Gastroesophageal sphincter (tissue), 4 donors: ENCODE results near the gene ZNF774. TPM values are rescaled to one million over a fixed set of nuclear protein-coding genes. Genes with fewer than 3 reads are reported as not detected.

Source experiments
- ATAC-seq: fragments of 150-250 bp; one replicate; pipeline ENCODE4 v1.9.1; 2016; ENCODE audit warnings: mild to moderate bottlenecking, moderate library complexity
- H3K27ac ChIP-seq, 4 donors: fragments of 200-600 bp; sonication (generic) in 3 of 4; 1 replicate in 3 of 4; 2 replicates in 1 of 4; pipeline ENCODE4 v1.5.1; 2016 to 2019
- H3K27me3 ChIP-seq: fragments of 200-600 bp; sonication (generic); one replicate; pipeline ENCODE4 v1.5.1; 2019
- H3K36me3 ChIP-seq, 2 donors: fragments of 200-600 bp; sonication (generic); one replicate each; pipeline ENCODE4 v1.5.1; 2019; ENCODE audit warnings: control low read depth in 1 of 2
- H3K4me1 ChIP-seq, 3 donors: fragments of 200-600 bp; sonication (generic); 1 replicate in 2 of 3; 2 replicates in 1 of 3; pipeline ENCODE4 v1.5.1; 2016 to 2019; ENCODE audit warnings: control low read depth in 2 of 3
- H3K4me3 ChIP-seq, 2 donors: fragments of 200-600 bp; sonication (generic); one replicate each; pipeline ENCODE4 v1.5.1; 2019; ENCODE audit warnings: mild to moderate bottlenecking in 1 of 2, moderate library complexity in 1 of 2
- H3K9me3 ChIP-seq, 3 donors: fragments of 200-600 bp; sonication (generic); one replicate each; pipeline ENCODE4 v1.5.1; 2017 to 2019; ENCODE audit warnings: control low read depth in 2 of 3
- EP300 ChIP-seq: sonication (generic); formaldehyde crosslinking; IDR thresholded peaks from one replicate; pipeline ENCODE4 v1.6.1; 2017; ENCODE audit warnings: antibody characterized with exemption, mild to moderate bottlenecking
- POLR2A ChIP-seq, 2 donors: fragments of 450-650 bp; IDR thresholded peaks; one replicate each; pipeline ENCODE4 v1.6.1; 2017; ENCODE audit warnings: antibody characterized with exemption in 2 of 2, mild to moderate bottlenecking in 2 of 2, moderate library complexity in 1 of 2
- POLR2AphosphoS5 ChIP-seq: sonication (generic); formaldehyde crosslinking; IDR thresholded peaks from one replicate; pipeline ENCODE4 v1.6.1; 2017; ENCODE audit warnings: antibody characterized with exemption
- WGBS, 2 donors: methylation state at CpG; one replicate each; pipeline ENCODE4 v1.1.5; 2018; ENCODE audit warnings: low coverage in 1 of 2; 5-methylcytosine and 5-hydroxymethylcytosine counted together
- total RNA-seq, 4 donors: library from RNA; depleted of rRNA; stranded (reverse); fragments of >200 nt; gene quantifications; one replicate each; pipeline ENCODE4 v1.1.0, GENCODE V29; 2016
- TF ChIP-seq, protein P1 (sequence below), 4 experiments: fragments of 200-600 bp in 2 of 4; fragments of 450-650 bp in 2 of 4; sonication (generic) in 1 of 4; IDR thresholded peaks; one replicate each; pipeline ENCODE4 v1.5.1; 2017 to 2019; ENCODE audit warnings: antibody characterized with exemption in 4 of 4, mild to moderate bottlenecking in 2 of 4, moderate library complexity in 2 of 4

Gene ZNF774
- total RNA-seq, 4 donors from 2014 or later: 0.78 to 17.2 (median 1.1) TPM

DNA sequence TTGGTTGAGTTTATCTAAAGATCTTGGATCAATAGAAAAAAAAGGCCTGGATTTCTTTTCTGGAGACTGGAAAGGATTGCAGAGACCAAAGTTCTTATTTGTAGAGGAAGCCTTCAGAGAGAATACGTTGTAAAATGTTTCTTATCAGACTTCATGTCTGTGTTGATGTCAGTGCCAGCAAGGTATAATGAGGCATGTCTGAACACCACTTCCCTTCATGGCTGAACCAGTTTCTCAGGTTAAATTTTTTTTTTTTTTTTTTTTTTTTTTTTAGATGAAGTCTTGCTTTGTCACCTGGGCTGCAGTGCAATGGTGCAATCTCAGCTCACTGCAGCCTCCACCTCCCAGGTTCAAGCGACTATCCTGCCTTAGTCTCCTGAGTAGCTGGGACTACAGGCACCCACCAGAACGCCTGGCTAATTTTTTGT is 17.8 kb upstream of the ZNF774 start:
- no peaks in the 10 kb centered on the region for H3K4me1 ChIP-seq
- no peaks in the 10 kb centered on the region for H3K27me3 ChIP-seq
- ATAC-seq: no peak
- no peak overlapping the region for H3K4me3 ChIP-seq
- 83 to 85% methylated on average over 1 to 3 of the region's 3 CpGs for WGBS, 2 donors
- no peaks in the 10 kb centered on the region for H3K9me3 ChIP-seq
- no peaks in the 10 kb centered on the region for H3K36me3 ChIP-seq
- no peak overlapping the region for H3K27ac ChIP-seq
- TF ChIP-seq POLR2AphosphoS5 (no peak), POLR2A (IDR thresholded peaks at IDR 0.05) (no peak), EP300 (no peak)
- TF ChIP-seq, protein P1, sequence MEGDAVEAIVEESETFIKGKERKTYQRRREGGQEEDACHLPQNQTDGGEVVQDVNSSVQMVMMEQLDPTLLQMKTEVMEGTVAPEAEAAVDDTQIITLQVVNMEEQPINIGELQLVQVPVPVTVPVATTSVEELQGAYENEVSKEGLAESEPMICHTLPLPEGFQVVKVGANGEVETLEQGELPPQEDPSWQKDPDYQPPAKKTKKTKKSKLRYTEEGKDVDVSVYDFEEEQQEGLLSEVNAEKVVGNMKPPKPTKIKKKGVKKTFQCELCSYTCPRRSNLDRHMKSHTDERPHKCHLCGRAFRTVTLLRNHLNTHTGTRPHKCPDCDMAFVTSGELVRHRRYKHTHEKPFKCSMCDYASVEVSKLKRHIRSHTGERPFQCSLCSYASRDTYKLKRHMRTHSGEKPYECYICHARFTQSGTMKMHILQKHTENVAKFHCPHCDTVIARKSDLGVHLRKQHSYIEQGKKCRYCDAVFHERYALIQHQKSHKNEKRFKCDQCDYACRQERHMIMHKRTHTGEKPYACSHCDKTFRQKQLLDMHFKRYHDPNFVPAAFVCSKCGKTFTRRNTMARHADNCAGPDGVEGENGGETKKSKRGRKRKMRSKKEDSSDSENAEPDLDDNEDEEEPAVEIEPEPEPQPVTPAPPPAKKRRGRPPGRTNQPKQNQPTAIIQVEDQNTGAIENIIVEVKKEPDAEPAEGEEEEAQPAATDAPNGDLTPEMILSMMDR (IDR thresholded peaks at IDR 0.05): no peak

DNA sequence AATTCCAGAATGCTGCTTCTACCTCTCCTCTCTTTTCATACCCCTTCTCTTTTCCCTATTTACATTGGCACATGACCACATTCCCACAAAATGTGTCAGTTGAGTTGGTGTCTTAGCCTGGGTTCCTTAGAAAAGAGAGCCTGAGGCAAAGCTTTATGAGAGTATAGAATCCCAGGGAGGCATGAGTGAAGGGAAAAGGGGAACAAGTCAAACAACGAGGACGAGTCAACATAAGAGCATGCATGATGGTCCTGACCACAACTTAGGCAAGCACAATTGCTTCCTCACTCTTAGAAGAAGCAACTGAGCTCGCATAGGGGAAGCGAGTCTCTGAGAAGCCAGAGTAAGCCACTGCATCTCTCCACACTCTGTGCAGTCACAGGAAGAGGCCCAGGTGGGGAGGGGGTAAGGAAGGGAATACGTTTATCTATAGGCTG is 15.4 kb upstream of the ZNF774 start:
- Histone ChIP-seq H3K4me3 (no peak overlapping the region), H3K9me3 (no peaks in the 10 kb centered on the region), H3K27ac (no peak overlapping the region), H3K36me3 (no peaks in the 10 kb centered on the region), H3K27me3 (no peaks in the 10 kb centered on the region), H3K4me1 (no peaks in the 10 kb centered on the region)
- peak; percentile 34 for ATAC-seq
- WGBS, 2 donors: 72% methylated on average over 5 of the region's 5 CpGs; no CpG with 5 or more reads in 1 of the 2 donors
- no peak for TF ChIP-seq POLR2A (IDR thresholded peaks at IDR 0.05)
- TF ChIP-seq, protein P1 (IDR thresholded peaks at IDR 0.05): no peak
- no peak for TF ChIP-seq POLR2AphosphoS5
- TF ChIP-seq EP300: no peak

DNA sequence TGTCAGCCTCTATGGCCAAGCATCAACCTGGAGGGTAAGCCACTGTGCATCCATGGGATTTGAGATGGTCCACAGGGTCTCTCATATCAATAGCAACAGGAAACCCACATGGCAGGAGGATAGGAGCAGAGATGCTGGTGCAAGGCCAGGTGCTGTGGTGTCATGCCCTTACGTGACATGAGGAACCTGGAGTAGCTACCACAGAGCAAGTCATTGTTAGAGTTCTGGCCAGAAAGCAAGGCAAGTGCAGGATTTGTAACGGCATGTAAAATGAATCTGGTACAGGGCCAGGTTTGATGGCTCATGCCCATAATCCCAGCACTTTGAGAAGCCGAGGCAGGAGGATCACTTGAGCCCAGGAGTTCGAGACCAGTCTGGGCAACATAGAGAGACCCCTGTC is 14.8 kb upstream of the ZNF774 start:
- no peak for ATAC-seq
- no peak overlapping the region for H3K4me3 ChIP-seq
- TF ChIP-seq POLR2AphosphoS5 (no peak), EP300 (no peak), POLR2A (IDR thresholded peaks at IDR 0.05) (no peak)
- TF ChIP-seq, protein P1 (IDR thresholded peaks at IDR 0.05): no peak

GRCh38 chr15:90338532-90338931 is 13.6 kb upstream of the ZNF774 start:
- Histone ChIP-seq H3K27me3 (no peaks in the 10 kb centered on the region), H3K4me3 (no peak overlapping the region), H3K9me3 (no peaks in the 10 kb centered on the region), H3K4me1 (no peaks in the 10 kb centered on the region), H3K27ac (no peak overlapping the region), H3K36me3 (no peaks in the 10 kb centered on the region)
- TF ChIP-seq POLR2A (IDR thresholded peaks at IDR 0.05) (no peak), EP300 (no peak), POLR2AphosphoS5 (no peak)
- TF ChIP-seq, protein P1 (IDR thresholded peaks at IDR 0.05): no peak
- 86 to 100% methylated on average over 1 of the region's 1 CpG for WGBS, 2 donors
- no peak for ATAC-seq

More for the DNA sequence above, 14.8 kb upstream of the ZNF774 start:
- WGBS, 2 donors: 72 to 79% methylated on average over 2 to 4 of the region's 4 CpGs
- Histone ChIP-seq H3K36me3 (no peaks in the 10 kb centered on the region), H3K27ac (no peak overlapping the region), H3K4me1 (no peaks in the 10 kb centered on the region), H3K27me3 (no peaks in the 10 kb centered on the region), H3K9me3 (no peaks in the 10 kb centered on the region)

- Histone ChIP-seq H3K4me3 (no peak overlapping the region), H3K4me1 (no peaks in the 10 kb centered on the region), H3K36me3 (no peaks in the 10 kb centered on the region), H3K27ac (no peak overlapping the region), H3K9me3 (no peaks in the 10 kb centered on the region), H3K27me3 (no peaks in the 10 kb centered on the region)
- TF ChIP-seq, protein P1 (IDR thresholded peaks at IDR 0.05): no peak
- TF ChIP-seq POLR2AphosphoS5 (no peak), EP300 (no peak), POLR2A (IDR thresholded peaks at IDR 0.05) (no peak)
- no peak for ATAC-seq
- WGBS, 2 donors: 69 to 81% methylated on average over 6 of the region's 6 CpGs
Measured at GRCh38 chr15:90340345-90340744, 11.7 kb upstream of the ZNF774 start.
